Measurements from ENCODE around the gene C10orf53. TPM values are rescaled to one million over a fixed set of nuclear protein-coding genes. Genes with fewer than 3 reads are reported as not detected.

The C10orf53 gene
- total and polyA plus RNA-seq, 2 donors from 2014 or later, result not detected

- no peak for TF ChIP-seq CTCF (IDR thresholded peaks at IDR 0.05; ENCODE audit: borderline replicate concordance, extremely low read depth, insufficient read depth)
- FAIRE-seq (no peak), DNase-seq (no peak)
- Histone ChIP-seq H3K27me3 (ENCODE audit: control insufficient read depth, insufficient read depth, low read length) (peaks cover 5% of the 10 kb centered on the region), H3K9me3 (ENCODE audit: control insufficient read depth in 2 of 3, insufficient read depth in 1 of 3, low read length in 3 of 3) (no peaks in the 10 kb centered on the region), H3K4me1 (ENCODE audit: control insufficient read depth in 2 of 3, insufficient read depth in 2 of 3, low read depth in 1 of 3, low read length in 3 of 3) (no peaks in the 10 kb centered on the region), H3K4me3 (ENCODE audit: low read length in 3 of 3) (no peak overlapping the region), H3K9ac (ENCODE audit: low read length in 3 of 3) (no peak overlapping the region), H3K36me3 (ENCODE audit: control insufficient read depth in 2 of 3, insufficient read depth in 3 of 3, low read length in 3 of 3) (no peaks in the 10 kb centered on the region), H3K27ac (ENCODE audit: low read depth in 2 of 2, low read length in 2 of 2) (no peak overlapping the region)
- intact Hi-C loops (cut with DNase I), result no loop called here
Observed at GRCh38 chr10:49664842-49665355, 14.6 kb upstream of the C10orf53 start.

- Histone ChIP-seq H3K27me3 (ENCODE audit: control insufficient read depth, insufficient read depth, low read length) (peaks cover 3% of the 10 kb centered on the region), H3K9me3 (ENCODE audit: control insufficient read depth in 2 of 3, insufficient read depth in 1 of 3, low read length in 3 of 3) (peaks cover 0 to 3% (median 0%) of the 10 kb centered on the region in 3 donors), H3K36me3 (ENCODE audit: control insufficient read depth in 2 of 3, insufficient read depth in 3 of 3, low read length in 3 of 3) (no peaks in the 10 kb centered on the region), H3K4me1 (ENCODE audit: control insufficient read depth in 2 of 3, insufficient read depth in 2 of 3, low read depth in 1 of 3, low read length in 3 of 3) (no peaks in the 10 kb centered on the region), H3K4me3 (ENCODE audit: low read length in 3 of 3) (no peak overlapping the region), H3K27ac (ENCODE audit: low read depth in 2 of 2, low read length in 2 of 2) (no peak overlapping the region), H3K9ac (ENCODE audit: low read length in 3 of 3) (no peak overlapping the region)
- intact Hi-C loops (cut with DNase I), result no loop called here
- TF ChIP-seq CTCF (IDR thresholded peaks at IDR 0.05; ENCODE audit: borderline replicate concordance, extremely low read depth, insufficient read depth), result no peak
- FAIRE-seq (no peak), DNase-seq (no peak)
Observed at GRCh38 chr10:49666054-49666615, 13.3 kb upstream of the C10orf53 start.

- FAIRE-seq, result no peak
- H3K4me1 ChIP-seq (ENCODE audit: control insufficient read depth in 2 of 3, insufficient read depth in 2 of 3, low read depth in 1 of 3, low read length in 3 of 3), result no peaks in the 10 kb centered on the region
- DNase-seq, result no peak
- H3K27me3 ChIP-seq (ENCODE audit: control insufficient read depth, insufficient read depth, low read length), result peaks cover 3% of the 10 kb centered on the region
- H3K4me3 ChIP-seq (ENCODE audit: low read length in 3 of 3), result no peak overlapping the region
- no peaks in the 10 kb centered on the region for H3K36me3 ChIP-seq (ENCODE audit: control insufficient read depth in 2 of 3, insufficient read depth in 3 of 3, low read length in 3 of 3)
- no peak overlapping the region for H3K27ac ChIP-seq (ENCODE audit: low read depth in 2 of 2, low read length in 2 of 2)
- peaks cover 0 to 4% (median 0%) of the 10 kb centered on the region in 3 donors for H3K9me3 ChIP-seq (ENCODE audit: control insufficient read depth in 2 of 3, insufficient read depth in 1 of 3, low read length in 3 of 3)
- no peak overlapping the region for H3K9ac ChIP-seq (ENCODE audit: low read length in 3 of 3)
- TF ChIP-seq CTCF (IDR thresholded peaks at IDR 0.05; ENCODE audit: borderline replicate concordance, extremely low read depth, insufficient read depth), result no peak
- intact Hi-C loops (cut with DNase I), result no loop called here
Observed at GRCh38 chr10:49666685-49667084, 12.8 kb upstream of the C10orf53 start.

GRCh38 chr10:49667991-49668390 lies 11.5 kb upstream of the C10orf53 start:
- no peaks in the 10 kb centered on the region for H3K36me3 ChIP-seq (ENCODE audit: control insufficient read depth in 2 of 3, insufficient read depth in 3 of 3, low read length in 3 of 3)
- TF ChIP-seq CTCF (IDR thresholded peaks at IDR 0.05; ENCODE audit: borderline replicate concordance, extremely low read depth, insufficient read depth), result no peak
- peaks cover 3% of the 10 kb centered on the region for H3K27me3 ChIP-seq (ENCODE audit: control insufficient read depth, insufficient read depth, low read length)
- no peak for DNase-seq
- no peak overlapping the region for H3K4me3 ChIP-seq (ENCODE audit: low read length in 3 of 3)
- no peak overlapping the region for H3K27ac ChIP-seq (ENCODE audit: low read depth in 2 of 2, low read length in 2 of 2)
- H3K9ac ChIP-seq (ENCODE audit: low read length in 3 of 3), result no peak overlapping the region
- intact Hi-C loops (cut with DNase I), result no loop called here
- H3K4me1 ChIP-seq (ENCODE audit: control insufficient read depth in 2 of 3, insufficient read depth in 2 of 3, low read depth in 1 of 3, low read length in 3 of 3), result no peaks in the 10 kb centered on the region
- H3K9me3 ChIP-seq (ENCODE audit: control insufficient read depth in 2 of 3, insufficient read depth in 1 of 3, low read length in 3 of 3), result peaks cover 0 to 4% (median 0%) of the 10 kb centered on the region in 3 donors
- FAIRE-seq, result no peak
